ENCODE data around the gene GPHN. TPM values are rescaled to one million over a fixed set of nuclear protein-coding genes. Genes with fewer than 3 reads are reported as not detected.

GPHN gene
- total RNA-seq, 6 donors from 2014 or later: 24.4 to 45.1 (median 31.5) TPM

DNA sequence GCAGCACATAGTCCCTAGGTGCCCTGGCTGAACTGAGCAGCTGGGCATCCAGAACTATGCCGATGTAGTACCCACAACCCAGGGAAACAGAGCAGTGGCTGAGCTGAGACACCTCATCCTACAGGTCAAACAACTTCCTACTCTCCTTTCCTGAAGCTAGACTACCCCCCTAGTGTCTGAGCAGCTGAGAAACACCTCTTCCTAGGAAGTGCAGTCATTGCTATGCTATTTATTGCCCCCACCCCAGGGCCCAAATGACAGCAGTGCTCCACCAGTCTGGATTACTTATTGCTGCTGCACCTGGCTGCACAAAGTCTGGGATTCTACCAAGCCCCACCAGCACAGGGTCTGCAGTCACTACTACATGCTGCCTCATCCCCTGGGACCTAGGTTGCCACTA lies 664.6 kb downstream of the GPHN start:
- Histone ChIP-seq H3K27me3 (no peaks in the 10 kb centered on the region), H3K4me1 (no peaks in the 10 kb centered on the region), H3K27ac (no peak overlapping the region), H3K9me3 (peaks cover 0 to 8% (median 3%) of the 10 kb centered on the region in 4 donors), H3K36me3 (peaks cover 0 to 11% (median 6%) of the 10 kb centered on the region in 4 donors), H3K4me3 (no peak overlapping the region)
- ATAC-seq (ENCODE audit: low FRiP score in 2 of 2) (no peak), DNase-seq (no peak)
- TF ChIP-seq, protein P1, sequence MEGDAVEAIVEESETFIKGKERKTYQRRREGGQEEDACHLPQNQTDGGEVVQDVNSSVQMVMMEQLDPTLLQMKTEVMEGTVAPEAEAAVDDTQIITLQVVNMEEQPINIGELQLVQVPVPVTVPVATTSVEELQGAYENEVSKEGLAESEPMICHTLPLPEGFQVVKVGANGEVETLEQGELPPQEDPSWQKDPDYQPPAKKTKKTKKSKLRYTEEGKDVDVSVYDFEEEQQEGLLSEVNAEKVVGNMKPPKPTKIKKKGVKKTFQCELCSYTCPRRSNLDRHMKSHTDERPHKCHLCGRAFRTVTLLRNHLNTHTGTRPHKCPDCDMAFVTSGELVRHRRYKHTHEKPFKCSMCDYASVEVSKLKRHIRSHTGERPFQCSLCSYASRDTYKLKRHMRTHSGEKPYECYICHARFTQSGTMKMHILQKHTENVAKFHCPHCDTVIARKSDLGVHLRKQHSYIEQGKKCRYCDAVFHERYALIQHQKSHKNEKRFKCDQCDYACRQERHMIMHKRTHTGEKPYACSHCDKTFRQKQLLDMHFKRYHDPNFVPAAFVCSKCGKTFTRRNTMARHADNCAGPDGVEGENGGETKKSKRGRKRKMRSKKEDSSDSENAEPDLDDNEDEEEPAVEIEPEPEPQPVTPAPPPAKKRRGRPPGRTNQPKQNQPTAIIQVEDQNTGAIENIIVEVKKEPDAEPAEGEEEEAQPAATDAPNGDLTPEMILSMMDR (IDR thresholded peaks at IDR 0.05): no peak
- TF ChIP-seq POLR2AphosphoS5 (IDR thresholded peaks at IDR 0.05): no peak
- no peak for TF ChIP-seq POLR2A (IDR thresholded peaks at IDR 0.05)
- TF ChIP-seq EP300 (IDR thresholded peaks at IDR 0.05): no peak
- 100% methylated on average over 1 of the region's 1 CpG for WGBS, 2 donors

GRCh38 chr14:67173719-67174118 lies 665.8 kb downstream of the GPHN start:
- H3K27me3 ChIP-seq: no peaks in the 10 kb centered on the region
- no peak for TF ChIP-seq EP300 (IDR thresholded peaks at IDR 0.05)
- WGBS, 2 donors: 97 to 98% methylated on average over 2 of the region's 2 CpGs
- ATAC-seq (ENCODE audit: low FRiP score in 2 of 2) (no peak), DNase-seq (no peak)
- H3K9me3 ChIP-seq: peaks cover 0 to 13% (median 7%) of the 10 kb centered on the region in 4 donors
- no peak overlapping the region for H3K27ac ChIP-seq
- no peaks in the 10 kb centered on the region for H3K4me1 ChIP-seq
- H3K36me3 ChIP-seq: peaks cover 0 to 11% (median 6%) of the 10 kb centered on the region in 4 donors
- no peak overlapping the region for H3K4me3 ChIP-seq

- Histone ChIP-seq H3K4me3 (no peak overlapping the region), H3K4me1 (no peaks in the 10 kb centered on the region), H3K27ac (no peak overlapping the region), H3K36me3 (peaks cover 0 to 2% (median 0%) of the 10 kb centered on the region in 4 donors), H3K27me3 (no peaks in the 10 kb centered on the region), H3K9me3 (no peaks in the 10 kb centered on the region)
- no peak for ATAC-seq (ENCODE audit: low FRiP score in 2 of 2)
- 89 to 93% methylated on average over 5 of the region's 5 CpGs for WGBS, 2 donors
- no peak for DNase-seq
- TF ChIP-seq EP300 (IDR thresholded peaks at IDR 0.05) (no peak), POLR2AphosphoS5 (IDR thresholded peaks at IDR 0.05) (no peak), POLR2A (IDR thresholded peaks at IDR 0.05) (no peak)
- TF ChIP-seq, protein P1 (IDR thresholded peaks at IDR 0.05): no peak
These were observed 678.3 kb downstream of the GPHN start for GRCh38 chr14:67186172-67186768.

- TF ChIP-seq POLR2A (IDR thresholded peaks at IDR 0.05) (no peak), POLR2AphosphoS5 (IDR thresholded peaks at IDR 0.05) (no peak), EP300 (IDR thresholded peaks at IDR 0.05) (no peak)
- TF ChIP-seq, protein P1 (IDR thresholded peaks at IDR 0.05): no peak
- Histone ChIP-seq H3K36me3 (no peaks in the 10 kb centered on the region), H3K27ac (no peak overlapping the region), H3K4me1 (no peaks in the 10 kb centered on the region), H3K4me3 (no peak overlapping the region), H3K9me3 (no peaks in the 10 kb centered on the region), H3K27me3 (no peaks in the 10 kb centered on the region)
- ATAC-seq (ENCODE audit: low FRiP score in 2 of 2) (peak in 1 of 2 donors; percentile 68), DNase-seq (no peak)
- 65 to 71% methylated on average over 7 of the region's 7 CpGs for WGBS, 2 donors
These were observed 679.0 kb downstream of the GPHN start for GRCh38 chr14:67186789-67187584.

DNA sequence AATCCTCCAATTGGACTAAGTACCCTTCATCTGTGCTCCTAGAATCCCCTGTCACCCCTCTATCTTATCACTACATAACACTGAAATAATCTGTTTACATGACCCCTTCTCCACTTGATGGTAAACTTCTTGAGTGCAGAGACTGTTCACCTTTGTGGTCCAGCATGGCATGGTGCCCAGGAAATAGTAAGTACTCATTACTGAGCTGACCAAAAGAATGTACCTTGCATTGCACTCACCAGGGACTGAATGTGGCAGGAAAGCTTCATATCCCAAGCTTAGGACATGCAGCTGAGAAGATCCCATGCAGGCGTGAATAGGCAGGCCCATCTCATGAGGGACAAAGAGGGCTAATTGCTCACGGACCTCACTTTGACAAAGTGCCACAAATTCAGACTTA lies 679.9 kb downstream of the GPHN start:
- no peaks in the 10 kb centered on the region for H3K36me3 ChIP-seq
- no peaks in the 10 kb centered on the region for H3K27me3 ChIP-seq
- ATAC-seq (ENCODE audit: low FRiP score in 2 of 2): peak; percentile 35 to 69
- 58 to 72% methylated on average over 2 of the region's 2 CpGs for WGBS, 2 donors
- H3K4me3 ChIP-seq: no peak overlapping the region
- no peaks in the 10 kb centered on the region for H3K9me3 ChIP-seq
- peak in 1 of 2 donors; percentile 64 for DNase-seq
- no peaks in the 10 kb centered on the region for H3K4me1 ChIP-seq
- H3K27ac ChIP-seq: no peak overlapping the region
- TF ChIP-seq POLR2AphosphoS5 (IDR thresholded peaks at IDR 0.05) (no peak), EP300 (IDR thresholded peaks at IDR 0.05) (no peak), POLR2A (IDR thresholded peaks at IDR 0.05) (no peak)
- TF ChIP-seq, protein P1 (IDR thresholded peaks at IDR 0.05): no peak

All from upper lobe of left lung (tissue), 6 donors.